ENCODE measurements around the gene SLC6A17.

Gene SLC6A17

GRCh38 chr1:110216844-110217444, 66.7 kb downstream of the SLC6A17 start:
- TF ChIP-seq CTCF (IDR thresholded peaks at IDR 0.05; ENCODE audit: insufficient read depth, low read depth, low read length, missing control alignments): no peak
- no peak overlapping the region for H3K4me3 ChIP-seq (ENCODE audit: low read length)
- no peak for DNase-seq (ENCODE audit: low read depth)

GRCh38 chr1:110218137-110218536, 67.8 kb downstream of the SLC6A17 start:
- H3K4me3 ChIP-seq (ENCODE audit: low read length): no peak overlapping the region
- no peak for DNase-seq (ENCODE audit: low read depth)
- no peak for TF ChIP-seq CTCF (IDR thresholded peaks at IDR 0.05; ENCODE audit: insufficient read depth, low read depth, low read length, missing control alignments)

- no peak overlapping the region for H3K4me3 ChIP-seq (ENCODE audit: low read length)
- no peak for DNase-seq (ENCODE audit: low read depth)
- TF ChIP-seq CTCF (IDR thresholded peaks at IDR 0.05; ENCODE audit: insufficient read depth, low read depth, low read length, missing control alignments): no peak
These were observed 68.4 kb downstream of the SLC6A17 start for GRCh38 chr1:110218739-110219138.

- no peak for DNase-seq (ENCODE audit: low read depth)
- H3K4me3 ChIP-seq (ENCODE audit: low read length): no peak overlapping the region
- TF ChIP-seq CTCF (IDR thresholded peaks at IDR 0.05; ENCODE audit: insufficient read depth, low read depth, low read length, missing control alignments): no peak
These were observed 70.0 kb downstream of the SLC6A17 start for GRCh38 chr1:110220324-110220723.

GRCh38 chr1:110221119-110221518, 70.8 kb downstream of the SLC6A17 start:
- no peak overlapping the region for H3K4me3 ChIP-seq (ENCODE audit: low read length)
- DNase-seq (ENCODE audit: low read depth): no peak
- TF ChIP-seq CTCF (IDR thresholded peaks at IDR 0.05; ENCODE audit: insufficient read depth, low read depth, low read length, missing control alignments): no peak

GRCh38 chr1:110223127-110223526, 72.8 kb downstream of the SLC6A17 start:
- no peak for DNase-seq (ENCODE audit: low read depth)
- no peak for TF ChIP-seq CTCF (IDR thresholded peaks at IDR 0.05; ENCODE audit: insufficient read depth, low read depth, low read length, missing control alignments)
- no peak overlapping the region for H3K4me3 ChIP-seq (ENCODE audit: low read length)

GRCh38 chr1:110223581-110223980, 73.3 kb downstream of the SLC6A17 start:
- TF ChIP-seq CTCF (IDR thresholded peaks at IDR 0.05; ENCODE audit: insufficient read depth, low read depth, low read length, missing control alignments): no peak
- H3K4me3 ChIP-seq (ENCODE audit: low read length): no peak overlapping the region
- DNase-seq (ENCODE audit: low read depth): no peak

All from epithelial cell of esophagus (primary cell).